ENCODE results near the gene CS. TPM values are rescaled to one million over a fixed set of nuclear protein-coding genes. Genes with fewer than 3 reads are reported as not detected.

Gene CS
- total RNA-seq, 1 experiment from 2014 or later, result 250 TPM

DNA sequence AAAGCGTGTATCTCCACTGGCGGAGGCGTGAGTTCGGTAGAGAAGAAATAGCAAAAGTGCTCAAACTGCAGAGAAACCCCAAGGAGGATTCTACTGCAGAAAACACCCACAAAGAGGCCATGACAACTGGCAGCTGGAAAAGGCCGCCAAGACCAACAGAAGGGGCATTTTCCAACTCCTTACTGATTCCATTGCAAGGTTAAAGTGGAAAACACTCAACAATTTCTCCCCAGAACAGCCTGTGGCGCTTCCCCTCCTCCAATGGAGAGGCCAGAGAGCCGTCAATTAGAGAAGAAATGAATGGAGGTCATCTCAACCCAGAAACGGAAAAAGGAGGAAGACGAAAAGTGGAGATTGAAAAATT is 41.3 kb downstream of the CS start:
- DNase-seq, result no peak
- H4K5ac ChIP-seq (ENCODE audit: insufficient read length, low read depth, low read length), result no peak overlapping the region
- no peak overlapping the region for H4K91ac ChIP-seq (ENCODE audit: insufficient read length, low read depth, low read length)
- peak overlapping the region; percentile 85 for H3K4me2 ChIP-seq (ENCODE audit: insufficient read depth, insufficient read length, low read length)
- no peaks in the 10 kb centered on the region for H3K27me3 ChIP-seq (ENCODE audit: insufficient read depth, low read length)
- H3T11ph ChIP-seq (ENCODE audit: low read length), result no peak overlapping the region
- no peak overlapping the region for H3K23ac ChIP-seq (ENCODE audit: insufficient read length, low read depth, low read length)
- peaks cover 17 to 29% (median 29%) of the 10 kb centered on the region in 3 experiments; a peak in 6 of 7 replicates for H3K36me3 Mint-ChIP-seq (ENCODE audit: insufficient read depth in 1 of 3, low read depth in 3 of 3)
- no peak overlapping the region for H2BK15ac ChIP-seq (ENCODE audit: low read depth, low read length)
- no peak overlapping the region for H3K18ac ChIP-seq (ENCODE audit: insufficient read length, low read depth, low read length)
- H3K23me2 ChIP-seq (ENCODE audit: insufficient read length, low read depth, low read length, poor library complexity, severe bottlenecking), result no peaks in the 10 kb centered on the region
- H3K4ac ChIP-seq (ENCODE audit: low read depth, low read length), result no peak overlapping the region
- H2AFZ ChIP-seq (ENCODE audit: low read length), result peak overlapping the region; percentile 49
- peaks cover 20% of the 10 kb centered on the region in 2 experiments for H3K4me1 Mint-ChIP-seq
- no peaks in the 10 kb centered on the region for H3K79me1 ChIP-seq (ENCODE audit: insufficient read depth, low read depth, low read length, poor library complexity, severe bottlenecking)
- peak overlapping the region; percentile 40 for H3K9ac ChIP-seq (ENCODE audit: extremely low read depth, insufficient read length, low read length)
- H2BK5ac ChIP-seq (ENCODE audit: insufficient read length, low read length), result no peak overlapping the region
- no peak overlapping the region for H2BK20ac ChIP-seq (ENCODE audit: low read depth, low read length, poor library complexity, severe bottlenecking)
- 0 out of 2 replicates have a peak overlapping the region, but pooled peaks have one; percentile 4 for H3K14ac ChIP-seq (ENCODE audit: insufficient read depth, low read length)
- H2BK12ac ChIP-seq (ENCODE audit: insufficient read length, low read depth, low read length), result no peak overlapping the region
- no peaks in the 10 kb centered on the region for H3K4me1 ChIP-seq (ENCODE audit: insufficient read depth, low read length)
- H4K8ac ChIP-seq (replicated peaks; ENCODE audit: insufficient read length, low read depth, low read length), result no peak overlapping the region
- H3K27ac Mint-ChIP-seq, result peak overlapping the region in 1 of 3 experiments; percentile 60; a peak in 3 of 7 replicates
- H3K56ac ChIP-seq (ENCODE audit: insufficient read length, low read depth, low read length), result no peak overlapping the region
- TF ChIP-seq, protein P1, sequence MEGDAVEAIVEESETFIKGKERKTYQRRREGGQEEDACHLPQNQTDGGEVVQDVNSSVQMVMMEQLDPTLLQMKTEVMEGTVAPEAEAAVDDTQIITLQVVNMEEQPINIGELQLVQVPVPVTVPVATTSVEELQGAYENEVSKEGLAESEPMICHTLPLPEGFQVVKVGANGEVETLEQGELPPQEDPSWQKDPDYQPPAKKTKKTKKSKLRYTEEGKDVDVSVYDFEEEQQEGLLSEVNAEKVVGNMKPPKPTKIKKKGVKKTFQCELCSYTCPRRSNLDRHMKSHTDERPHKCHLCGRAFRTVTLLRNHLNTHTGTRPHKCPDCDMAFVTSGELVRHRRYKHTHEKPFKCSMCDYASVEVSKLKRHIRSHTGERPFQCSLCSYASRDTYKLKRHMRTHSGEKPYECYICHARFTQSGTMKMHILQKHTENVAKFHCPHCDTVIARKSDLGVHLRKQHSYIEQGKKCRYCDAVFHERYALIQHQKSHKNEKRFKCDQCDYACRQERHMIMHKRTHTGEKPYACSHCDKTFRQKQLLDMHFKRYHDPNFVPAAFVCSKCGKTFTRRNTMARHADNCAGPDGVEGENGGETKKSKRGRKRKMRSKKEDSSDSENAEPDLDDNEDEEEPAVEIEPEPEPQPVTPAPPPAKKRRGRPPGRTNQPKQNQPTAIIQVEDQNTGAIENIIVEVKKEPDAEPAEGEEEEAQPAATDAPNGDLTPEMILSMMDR (conservative IDR thresholded peaks at IDR 0.05), result no peak
- no peaks in the 10 kb centered on the region for H3K79me2 ChIP-seq (ENCODE audit: insufficient read depth, low read length)
- no peak overlapping the region for H2BK120ac ChIP-seq (ENCODE audit: low read depth, low read length, poor library complexity, severe bottlenecking)
- no peak overlapping the region for H2AK5ac ChIP-seq (ENCODE audit: insufficient read length, low read length)
- no peaks in the 10 kb centered on the region for H3K9me3 ChIP-seq (ENCODE audit: control insufficient read depth, low read depth, low read length)
- peak overlapping the region; percentile 77 to 85 for H3K4me3 Mint-ChIP-seq
- H3K9me3 Mint-ChIP-seq, result no peaks in the 10 kb centered on the region; a peak in 1 of 5 replicates
- H4K20me1 ChIP-seq (ENCODE audit: control insufficient read depth, insufficient read depth, insufficient read length), result no peaks in the 10 kb centered on the region
- WGBS (ENCODE audit: extremely low coverage, insufficient read length, low lambda C conversion rate), result no CpG with 5 or more reads among the region's 9 CpGs
- no peak overlapping the region for H3K27ac ChIP-seq (ENCODE audit: insufficient read length, low read depth, low read length)
- peaks cover 2% of the 10 kb centered on the region; the same call in 1 of the 2 replicates for H3K27me3 Mint-ChIP-seq (ENCODE audit: low read depth)

Data from H9 (cell line).